H9 (cell line): ENCODE data around the gene SCAP. TPM values are rescaled to one million over a fixed set of nuclear protein-coding genes. Genes with fewer than 3 reads are reported as not detected.
A peak's percentile ranks its signal among the peaks of the same experiment; 100 is the strongest.

Experiments
- DNase-seq: peaks from one replicate; pipeline ENCODE4 v3.0.0-alpha.2; 2017
- H2AFZ ChIP-seq: one replicate; pipeline ENCODE4 v1.6.1; 2013; ENCODE audit warnings: mild to moderate bottlenecking, low read length, control low read depth, moderate library complexity
- H2AK5ac ChIP-seq: 2 replicates; pipeline ENCODE4 v1.6.1; 2013; ENCODE audit warnings: low read length, control low read depth, mixed read lengths; ENCODE audit not compliant: insufficient read length
- H2BK120ac ChIP-seq: one replicate; pipeline ENCODE4 v1.6.1; 2013; ENCODE audit warnings: low read depth, mild to moderate bottlenecking, low read length, control low read depth, inconsistent platforms; ENCODE audit not compliant: poor library complexity, severe bottlenecking
- H2BK12ac ChIP-seq: 2 replicates; pipeline ENCODE4 v1.6.1; 2013; ENCODE audit warnings: low read length, control low read depth, mixed read lengths, low read depth; ENCODE audit not compliant: insufficient read length
- H2BK15ac ChIP-seq: 2 replicates; pipeline ENCODE4 v1.6.1; 2013; ENCODE audit warnings: low read depth, low read length, control low read depth
- H2BK20ac ChIP-seq: one replicate; pipeline ENCODE4 v1.6.1; 2013; ENCODE audit warnings: low read depth, mild to moderate bottlenecking, low read length, control low read depth, inconsistent platforms; ENCODE audit not compliant: poor library complexity, severe bottlenecking
- H2BK5ac ChIP-seq: 2 replicates; pipeline ENCODE4 v1.6.1; 2013; ENCODE audit warnings: low read length, control low read depth, mixed read lengths; ENCODE audit not compliant: insufficient read length
- H3K14ac ChIP-seq: 2 replicates; pipeline ENCODE4 v1.6.1; 2013; ENCODE audit warnings: low read length, control low read depth; ENCODE audit not compliant: insufficient read depth
- H3K18ac ChIP-seq: 2 replicates; pipeline ENCODE4 v1.6.1; 2013; ENCODE audit warnings: low read depth, mild to moderate bottlenecking, mixed read lengths, low read length, control low read depth; ENCODE audit not compliant: insufficient read length
- H3K23ac ChIP-seq: 2 replicates; pipeline ENCODE4 v1.6.1; 2013; ENCODE audit warnings: low read length, control low read depth, mixed read lengths, low read depth; ENCODE audit not compliant: insufficient read length
- H3K23me2 ChIP-seq: 2 replicates; pipeline ENCODE4 v1.6.1; 2013; ENCODE audit warnings: low read depth, mild to moderate bottlenecking, mixed read lengths, low read length, control low read depth; ENCODE audit not compliant: insufficient read length, poor library complexity, severe bottlenecking
- H3K27ac ChIP-seq: 2 replicates; pipeline ENCODE4 v1.5.1; 2013; ENCODE audit warnings: low read length, control low read depth, mixed read lengths, low read depth; ENCODE audit not compliant: insufficient read length
- H3K27me3 ChIP-seq: 2 replicates; pipeline ENCODE4 v1.6.1; 2013; ENCODE audit warnings: low read length, control low read depth, inconsistent platforms; ENCODE audit not compliant: insufficient read depth
- H3K4ac ChIP-seq: 2 replicates; pipeline ENCODE4 v1.6.1; 2013; ENCODE audit warnings: low read depth, mild to moderate bottlenecking, control low read depth, inconsistent platforms, low read length, moderate library complexity
- H3K4me1 ChIP-seq: 2 replicates; pipeline ENCODE4 v1.6.1; 2013; ENCODE audit warnings: low read length, control low read depth, inconsistent platforms; ENCODE audit not compliant: insufficient read depth
- H3K4me2 ChIP-seq: 2 replicates; pipeline ENCODE4 v1.6.1; 2013; ENCODE audit warnings: low read length, control low read depth, mixed read lengths; ENCODE audit not compliant: insufficient read length, insufficient read depth
- H3K56ac ChIP-seq: 2 replicates; pipeline ENCODE4 v1.6.1; 2013; ENCODE audit warnings: low read depth, mild to moderate bottlenecking, mixed read lengths, low read length, control low read depth; ENCODE audit not compliant: insufficient read length
- H3K79me1 ChIP-seq: 2 replicates; pipeline ENCODE4 v1.6.1; 2013; ENCODE audit warnings: low read depth, mild to moderate bottlenecking, moderate library complexity, low read length, control low read depth, inconsistent platforms; ENCODE audit not compliant: insufficient read depth, poor library complexity, severe bottlenecking
- H3K79me2 ChIP-seq: 2 replicates; pipeline ENCODE4 v1.6.1; 2013; ENCODE audit warnings: low read length, control low read depth, inconsistent platforms; ENCODE audit not compliant: insufficient read depth
- H3K9ac ChIP-seq: 2 replicates; pipeline ENCODE4 v1.6.1; 2013; ENCODE audit warnings: low read length, control low read depth, mixed read lengths; ENCODE audit not compliant: insufficient read length; ENCODE audit errors: extremely low read depth
- H3K9me3 ChIP-seq: one replicate; pipeline ENCODE4 v1.6.1; 2013; ENCODE audit warnings: low read depth, low read length, inconsistent platforms; ENCODE audit not compliant: control insufficient read depth
- H3T11ph ChIP-seq: one replicate; pipeline ENCODE4 v1.6.1; 2013; ENCODE audit warnings: mild to moderate bottlenecking, low read length, control low read depth, inconsistent platforms
- H4K20me1 ChIP-seq: one replicate; pipeline ENCODE4 v1.6.1; 2013; ENCODE audit not compliant: control insufficient read depth, insufficient read length, insufficient read depth
- H4K5ac ChIP-seq: 2 replicates; pipeline ENCODE4 v1.6.1; 2013; ENCODE audit warnings: low read depth, mild to moderate bottlenecking, mixed read lengths, low read length, control low read depth; ENCODE audit not compliant: insufficient read length
- H4K8ac ChIP-seq: replicated peaks from 2 replicates; pipeline ENCODE4 v1.6.1; 2013; ENCODE audit warnings: low read length, control low read depth, mixed read lengths, low read depth; ENCODE audit not compliant: insufficient read length
- H4K91ac ChIP-seq: 2 replicates; pipeline ENCODE4 v1.6.1; 2013; ENCODE audit warnings: low read depth, mild to moderate bottlenecking, moderate library complexity, mixed read lengths, low read length, control low read depth; ENCODE audit not compliant: insufficient read length
- H3K27ac Mint-ChIP-seq, 3 experiments: 2 replicates in 2 of 3; 3 replicates in 1 of 3; pipeline ENCODE4 v1.8.0; 2020 to 2021; ENCODE audit warnings: mixed read lengths in 3 of 3, mild to moderate bottlenecking in 1 of 3, moderate library complexity in 1 of 3
- H3K27me3 Mint-ChIP-seq: 2 replicates; pipeline ENCODE4 v1.8.0; 2021; ENCODE audit warnings: low read depth, mild to moderate bottlenecking, moderate library complexity, mixed read lengths
- H3K36me3 Mint-ChIP-seq, 3 experiments: 2 replicates in 2 of 3; 3 replicates in 1 of 3; pipeline ENCODE4 v1.8.0; 2020 to 2021; ENCODE audit warnings: low read depth in 3 of 3, mixed read lengths in 3 of 3; ENCODE audit not compliant: insufficient read depth in 1 of 3
- H3K4me1 Mint-ChIP-seq, 2 experiments: 2 replicates each; pipeline ENCODE4 v1.8.0; 2020; ENCODE audit warnings: mixed read lengths in 2 of 2
- H3K4me3 Mint-ChIP-seq, 2 experiments: 2 replicates in 1 of 2; 3 replicates in 1 of 2; pipeline ENCODE4 v1.8.0; 2020 to 2021; ENCODE audit warnings: mild to moderate bottlenecking in 2 of 2, mixed read lengths in 2 of 2, moderate library complexity in 1 of 2
- H3K9me3 Mint-ChIP-seq, 2 experiments: 2 replicates in 1 of 2; 3 replicates in 1 of 2; pipeline ENCODE4 v1.8.0; 2020; ENCODE audit warnings: mild to moderate bottlenecking in 2 of 2, mixed read lengths in 2 of 2, moderate library complexity in 1 of 2
- CTCF ChIP-seq: fragments of 200-600 bp; sonication (generic); conservative IDR thresholded peaks from 3 replicates; pipeline ENCODE4 v1.8.0; 2021; ENCODE audit warnings: antibody characterized with exemption, mild to moderate bottlenecking
- WGBS: extraction: QIAGEN DNeasy Blood & Tissue Kit; methylation state at CpG from one replicate; pipeline ENCODE4 v1.1.7; 2013; ENCODE audit warnings: missing lambda C conversion rate, low lambda C conversion rate, mixed read lengths; ENCODE audit not compliant: insufficient read length; ENCODE audit errors: extremely low coverage; 5-methylcytosine and 5-hydroxymethylcytosine counted together
- total RNA-seq: library from RNA; stranded (reverse); gene quantifications from 2 replicates; pipeline ENCODE4 v1.2.1, GENCODE V29; 2021

Gene SCAP
- total RNA-seq, 1 experiment from 2014 or later, result 104 TPM

DNA sequence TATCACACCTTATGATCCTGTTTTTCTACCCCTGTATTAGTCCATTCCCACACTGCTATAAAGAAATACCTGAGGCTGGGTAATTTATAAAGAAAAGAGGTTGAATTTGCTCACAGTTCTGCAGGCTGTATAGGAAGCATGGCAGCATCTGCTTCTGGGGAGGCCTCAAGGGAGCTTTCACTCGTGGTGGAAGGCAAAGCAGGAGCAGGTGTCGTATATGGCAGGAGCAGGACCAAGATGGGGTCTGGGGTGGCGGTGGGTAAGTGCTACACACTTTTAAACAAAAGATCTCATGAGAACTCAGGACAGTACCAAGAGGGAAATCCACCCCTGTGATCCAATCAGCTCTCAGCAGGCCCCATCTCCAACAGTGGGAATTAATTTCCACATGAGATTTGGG, 15.4 kb upstream of the SCAP start:
- Histone ChIP-seq H3K18ac (no peak overlapping the region), H2AFZ (no peak overlapping the region), H3K56ac (no peak overlapping the region), H3K27ac (no peak overlapping the region), H3K23ac (no peak overlapping the region), H3K79me1 (no peaks in the 10 kb centered on the region), H3K79me2 (no peaks in the 10 kb centered on the region), H2BK5ac (no peak overlapping the region), H4K91ac (no peak overlapping the region), H3K23me2 (no peaks in the 10 kb centered on the region), H2BK120ac (no peak overlapping the region), H2BK20ac (no peak overlapping the region), H4K8ac (no peak overlapping the region), H3K27me3 (no peaks in the 10 kb centered on the region), H3K4me1 (no peaks in the 10 kb centered on the region), H3K9me3 (no peaks in the 10 kb centered on the region), H3K14ac (no peak overlapping the region), H2BK12ac (no peak overlapping the region), H2AK5ac (no peak overlapping the region), H3K9ac (no peak overlapping the region), H4K20me1 (no peaks in the 10 kb centered on the region), H3K4me2 (no peak overlapping the region), H3K4ac (no peak overlapping the region), H4K5ac (no peak overlapping the region), H2BK15ac (no peak overlapping the region), H3T11ph (no peak overlapping the region)
- Mint-ChIP-seq H3K36me3 (peaks cover 9 to 32% (median 29%) of the 10 kb centered on the region in 3 experiments; a peak in 6 of 7 replicates), H3K9me3 (no peaks in the 10 kb centered on the region), H3K27ac (peak overlapping the region in 2 of 3 experiments; percentile 62 to 74; a peak in 3 of 7 replicates), H3K27me3 (no peaks in the 10 kb centered on the region), H3K4me3 (no peak overlapping the region), H3K4me1 (peaks cover 0 to 3% of the 10 kb centered on the region in 2 experiments; a peak in 1 of 4 replicates)
- DNase-seq, result no peak
- TF ChIP-seq CTCF, result no peak
- no CpG with 5 or more reads among the region's 3 CpGs for WGBS
